HepG2 (cell line): ENCODE data around the gene IL1RL2. TPM values are rescaled to one million over a fixed set of nuclear protein-coding genes. Genes with fewer than 3 reads are reported as not detected.
A peak's percentile ranks its signal among the peaks of the same experiment; 100 is the strongest.

Experiments used
- ATAC-seq: fragments of 200-7000 bp; cut with Tn5 transposase; 3 replicates; pipeline ENCODE4 v1.9.1; 2020; ENCODE audit warnings: mild to moderate bottlenecking, moderate library complexity
- BruUV-seq: library from RNA; stranded (reverse); fragments of 400-500 nt; replicated peaks from 2 replicates; lab custom pipeline; 2021; lab: Mats Ljungman, UMichigan
- CTCF ChIA-PET: fragments of 300-600 bp; formaldehyde crosslinking; extraction: SDS; loops from one replicate; lab custom pipeline; 2021; ENCODE audit warnings: low total read pairs, inconsistent platforms, low intra/inter-chr PET ratio; lab: Yijun Ruan, JAX
- POLR2A ChIA-PET: fragments of 350-600 bp; sonication (Branson Sonifier 250); formaldehyde crosslinking; loops from one replicate; lab custom pipeline; 2020; ENCODE audit warnings: antibody characterized with exemption, inconsistent platforms; lab: Yijun Ruan, JAX
- DNase-seq: peaks from one replicate; pipeline ENCODE4 v3.0.0-alpha.2; 2015; ENCODE audit warnings: low spot score
- FAIRE-seq: peaks from 3 replicates; lab custom pipeline; 2011; peaks lifted over from hg19 to GRCh38; lab: Jason Lieb, UNC
- H2AFZ ChIP-seq: one replicate; pipeline ENCODE4 v1.6.1; 2011; ENCODE audit warnings: low read length, inconsistent platforms
- H3K27ac ChIP-seq: fragments of 300-600 bp; 3 replicates; pipeline ENCODE4 v1.8.0; 2011; ENCODE audit warnings: mixed run types, mild to moderate bottlenecking, mixed read lengths, low read length, inconsistent platforms; ENCODE audit not compliant: insufficient read depth; ENCODE audit errors: extremely low read length
- H3K27me3 ChIP-seq, 2 experiments: fragments of 200-600 bp in 1 of 2; 2 replicates in 1 of 2; 3 replicates in 1 of 2; pipeline versions ENCODE4 v1.6.0 to v1.8.0; 2011; ENCODE audit warnings: low read length in 2 of 2, mild to moderate bottlenecking in 2 of 2, moderate library complexity in 2 of 2, inconsistent platforms in 1 of 2; ENCODE audit not compliant: insufficient read depth in 2 of 2, control insufficient read depth in 1 of 2
- H3K36me3 ChIP-seq, 2 experiments: fragments of 200-600 bp in 1 of 2; replicated peaks in 1 of 2; 2 replicates in 1 of 2; 3 replicates in 1 of 2; pipeline versions ENCODE4 v1.5.1 to v1.8.0; 2011; ENCODE audit warnings: low read length in 2 of 2, inconsistent platforms in 1 of 2; ENCODE audit not compliant: insufficient read depth in 2 of 2, control insufficient read depth in 1 of 2
- H3K4me1 ChIP-seq: 2 replicates; pipeline ENCODE4 v1.5.1; 2012; ENCODE audit warnings: low read length, inconsistent platforms; ENCODE audit not compliant: insufficient read depth
- H3K4me2 ChIP-seq: 2 replicates; pipeline ENCODE4 v1.6.0; 2011; ENCODE audit warnings: low read depth, low read length, inconsistent platforms
- H3K4me3 ChIP-seq, 3 experiments: fragments of 200-600 bp in 1 of 3; sonication (generic), shearing (Covaris generic) in 1 of 3; replicated peaks in 1 of 3; 2 replicates each; pipeline ENCODE4 v1.5.1; 2011 to 2016; ENCODE audit warnings: low read length in 3 of 3, inconsistent platforms in 2 of 3, low read depth in 2 of 3, mild to moderate bottlenecking in 2 of 3, control low read depth in 1 of 3, mixed read lengths in 1 of 3; ENCODE audit not compliant: insufficient read depth in 1 of 3
- H3K79me2 ChIP-seq: one replicate; pipeline ENCODE4 v1.6.1; 2011; ENCODE audit warnings: low read length, inconsistent platforms; ENCODE audit not compliant: insufficient read depth
- H3K9ac ChIP-seq: 2 replicates; pipeline ENCODE4 v1.6.0; 2011; ENCODE audit warnings: mild to moderate bottlenecking, low read depth, low read length, inconsistent platforms; ENCODE audit not compliant: insufficient read depth
- H3K9me3 ChIP-seq: 2 replicates; pipeline ENCODE4 v1.5.1; 2012; ENCODE audit warnings: mild to moderate bottlenecking, low read length
- H4K20me1 ChIP-seq: 2 replicates; pipeline ENCODE4 v1.6.0; 2011; ENCODE audit warnings: inconsistent platforms, mild to moderate bottlenecking, low read length, moderate library complexity; ENCODE audit not compliant: insufficient read depth
- GABPB1 ChIP-seq: IDR thresholded peaks from 2 replicates; pipeline ENCODE4 v1.6.1; 2016; ENCODE audit warnings: mild to moderate bottlenecking, missing genetic modification reagents, moderate library complexity, missing compliant biosample characterization
- KAT7 ChIP-seq: IDR thresholded peaks from 2 replicates; pipeline ENCODE4 v1.6.1; 2018; ENCODE audit warnings: borderline replicate concordance, missing compliant biosample characterization
- MATR3 ChIP-seq: sonication (generic); formaldehyde crosslinking; IDR thresholded peaks from 2 replicates; pipeline ENCODE4 v1.4.0; 2020; ENCODE audit warnings: missing genetic modification reagents
- MIER3 ChIP-seq: IDR thresholded peaks from 2 replicates; pipeline ENCODE4 v1.6.1; 2016; ENCODE audit warnings: missing compliant biosample characterization, borderline replicate concordance
- SIN3A ChIP-seq: IDR thresholded peaks from 2 replicates; pipeline ENCODE4 v1.6.1; 2011; ENCODE audit warnings: low read depth, mild to moderate bottlenecking, control low read depth, low read length, borderline replicate concordance
- SP1 ChIP-seq, 2 experiments: fragments of 450-650 bp in 1 of 2; sonication (generic) in 1 of 2; formaldehyde crosslinking in 1 of 2; IDR thresholded peaks; 2 replicates each; pipeline versions ENCODE4 v1.4.0 to v1.6.1; 2016 to 2020; ENCODE audit warnings: missing genetic modification reagents in 1 of 2
- ZBTB7A ChIP-seq: sonication (generic); formaldehyde crosslinking; IDR thresholded peaks from 2 replicates; pipeline ENCODE4 v1.8.0; 2022; ENCODE audit warnings: mild to moderate bottlenecking, missing genetic modification reagents
- ZKSCAN8 ChIP-seq: IDR thresholded peaks from 2 replicates; pipeline ENCODE4 v1.6.1; 2016; ENCODE audit warnings: borderline replicate concordance, missing genetic modification reagents, missing compliant biosample characterization
- ZNF253 ChIP-seq: sonication (generic); formaldehyde crosslinking; IDR thresholded peaks from 2 replicates; pipeline ENCODE4 v1.8.0; 2022; ENCODE audit warnings: mild to moderate bottlenecking, missing genetic modification reagents, borderline replicate concordance
- ZNF652 ChIP-seq: IDR thresholded peaks from 2 replicates; pipeline ENCODE4 v1.6.1; 2016; ENCODE audit warnings: low read depth, borderline replicate concordance
- ZNF790 ChIP-seq: sonication (generic); formaldehyde crosslinking; IDR thresholded peaks from 2 replicates; pipeline ENCODE4 v1.8.0; 2022; ENCODE audit warnings: missing genetic modification reagents, mild to moderate bottlenecking, borderline replicate concordance
- WGBS: methylation state at CpG from one replicate; pipeline ENCODE4 v1.1.6; 2017; ENCODE audit warnings: low lambda C conversion rate; 5-methylcytosine and 5-hydroxymethylcytosine counted together
- in situ Hi-C: cut with HindIII; loops from 2 replicates; pipeline ENCODE4 v1.10.0; 2017; ENCODE audit warnings: low pct_unique_long_range_greater_than_20kb; ENCODE audit not compliant: extremely low pct_ligation_motif_present
- intact Hi-C: fragments of 100-400 bp; cut with micrococcal nuclease; formaldehyde crosslinking; loops from one replicate; pipeline ENCODE4 v1.10.0; 2022; ENCODE audit not compliant: unreplicated experiment
- polyA plus RNA-seq, 8 experiments: library from polyadenylated mRNA; depleted of rRNA in 3 of 8; stranded (reverse) in 7 of 8; unstranded in 1 of 8; fragments of >200 nt; fragmentation: Illumina TruSeq in 4 of 8; extraction: Trizol in 4 of 8; gene quantifications; 2 replicates each; pipeline versions ENCODE4 v1.2.1 to v1.2.3, GENCODE V29; 2011 to 2016; ENCODE audit warnings: low read depth in 4 of 8, missing spikeins in 1 of 8, mixed read lengths in 1 of 8; ENCODE audit not compliant: insufficient read depth in 1 of 8
- total RNA-seq, 5 experiments: library from RNA; depleted of rRNA; stranded (reverse); fragments of >200 nt; fragmentation: Illumina TruSeq; extraction: Trizol; gene quantifications; 2 replicates each; pipeline ENCODE4 v1.2.3, GENCODE V29; 2016; ENCODE audit warnings: low read depth in 1 of 5
- TF ChIP-seq, protein P1 (sequence below): sonication (generic); formaldehyde crosslinking; IDR thresholded peaks from 2 replicates; pipeline ENCODE4 v1.4.0; 2020; ENCODE audit warnings: mild to moderate bottlenecking, missing genetic modification reagents
- TF ChIP-seq, protein P2 (sequence below): sonication (generic); formaldehyde crosslinking; IDR thresholded peaks from 2 replicates; pipeline ENCODE4 v1.8.0; 2022; ENCODE audit warnings: missing genetic modification reagents, mild to moderate bottlenecking, inconsistent platforms, borderline replicate concordance
- TF ChIP-seq, protein P3 (sequence below): sonication (generic); formaldehyde crosslinking; IDR thresholded peaks from 2 replicates; pipeline ENCODE4 v1.4.0; 2020; ENCODE audit warnings: missing genetic modification reagents

Gene IL1RL2
- total and polyA plus RNA-seq, 2 of the 13 experiments (the other 11 are each of a cell fraction or from before 2014, with no cell fraction given): 0.03 TPM; not detected in 1

DNA sequence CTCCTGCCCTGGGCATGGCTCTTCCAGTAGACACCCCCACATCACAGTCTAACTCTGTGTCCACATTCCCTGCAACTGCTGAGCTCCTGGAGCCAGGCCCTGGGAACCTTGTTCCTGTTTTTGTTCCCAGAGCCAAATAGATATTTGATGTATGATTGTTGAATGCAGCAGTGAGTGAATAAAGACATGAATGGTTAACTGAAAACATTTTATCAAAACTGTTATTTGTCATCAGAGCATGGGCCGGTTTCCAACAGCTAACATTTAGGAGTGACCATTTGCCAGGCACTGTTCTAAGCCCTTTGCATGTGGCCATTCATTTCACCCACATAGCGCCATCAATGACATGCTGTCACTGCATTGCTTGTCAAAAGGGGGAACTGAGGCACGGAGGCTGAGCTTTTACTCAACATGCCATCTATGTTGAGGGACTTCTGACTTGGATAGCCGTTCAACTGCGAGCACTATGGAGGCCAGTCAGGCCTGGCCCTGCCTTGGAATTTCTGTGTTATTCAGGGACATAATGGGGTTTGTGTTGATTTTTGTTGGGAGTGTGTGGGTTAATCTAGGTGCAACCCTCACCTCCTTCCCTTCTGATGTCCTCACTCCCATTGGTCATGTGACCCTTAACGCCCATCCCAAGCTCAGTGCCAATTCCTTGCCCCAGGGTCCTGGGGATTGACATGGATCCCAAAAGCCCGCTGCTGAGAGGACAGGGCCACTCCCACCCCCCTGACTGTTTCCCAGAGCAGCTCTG is 31.7 kb upstream of the IL1RL2 start (continued):
- TF ChIP-seq ZNF253 (CRISPR knock-in tag) (no peak), SIN3A (no peak), ZNF652 (CRISPR knock-in tag) (peak; percentile 82), ZBTB7A (CRISPR knock-in tag) (no peak; the same call in 1 of the 2 replicates)

DNA sequence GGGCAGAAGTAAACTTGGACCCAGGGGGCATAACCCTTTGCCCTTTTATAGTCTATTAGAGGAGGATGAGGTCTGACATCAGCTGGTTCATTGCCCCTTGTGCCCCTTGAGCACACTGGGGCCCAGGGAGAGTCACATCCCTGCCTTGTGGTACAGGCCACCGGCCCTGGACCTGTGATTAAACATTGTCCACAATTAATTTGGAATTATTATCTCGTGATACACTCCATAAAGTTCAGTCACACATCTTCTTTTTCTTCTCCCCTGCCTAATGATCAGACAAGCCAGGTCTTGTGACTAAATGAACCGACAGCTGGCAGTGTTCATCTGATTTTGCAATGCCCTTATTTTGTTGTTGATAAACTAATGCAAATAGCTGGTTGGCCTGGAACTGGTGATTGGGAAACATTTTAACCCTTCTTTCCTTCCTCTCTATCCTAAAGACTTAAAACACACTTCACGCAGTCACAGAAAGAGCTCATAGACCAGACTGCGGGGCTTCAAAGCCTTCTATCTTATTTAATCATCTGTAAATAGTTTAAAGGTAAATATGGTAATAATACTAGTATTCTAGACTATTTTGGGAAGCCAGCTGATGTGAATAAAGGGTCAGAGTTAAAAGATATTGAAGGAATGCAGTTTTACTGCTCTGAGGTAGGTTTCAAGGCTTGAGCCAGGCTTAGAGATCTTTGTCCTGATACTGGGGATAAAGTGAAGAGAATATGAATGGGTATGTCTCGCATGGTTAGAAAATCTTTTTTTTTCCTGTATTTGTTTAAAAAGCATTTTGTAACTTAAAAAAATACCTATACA is 30.9 kb upstream of the IL1RL2 start:
- 1% methylated on average over 6 of the region's 6 CpGs for WGBS
- Histone ChIP-seq H3K9me3 (no peaks in the 10 kb centered on the region), H3K4me1 (peaks cover 83% of the 10 kb centered on the region), H3K4me2 (peak overlapping the region; percentile 59), H3K79me2 (peaks cover 44% of the 10 kb centered on the region), H3K36me3 (peaks cover 24 to 70% of the 10 kb centered on the region in 2 experiments), H3K27me3 (no peaks in the 10 kb centered on the region), H4K20me1 (no peaks in the 10 kb centered on the region), H3K9ac (peak overlapping the region; percentile 45), H2AFZ (no peak overlapping the region), H3K4me3 (peak overlapping the region in 1 of 3 experiments; percentile 21; a peak in 2 of 6 replicates), H3K27ac (peak overlapping the region; percentile 80)
- FAIRE-seq (peak; percentile 100), DNase-seq (peak; percentile 100), ATAC-seq (peak; percentile 91)
- CTCF ChIA-PET: interaction anchor here (0.8 kb wide), 1 partner anchor 125 kb away, joined by 3 read pairs; no protein-coding TSS in a partner anchor
- no TSS peak for BruUV-seq
- intact Hi-C loops (loop anchor here (1.0 to 2.0 kb wide), 5 partner anchors 14 to 135 kb away; partner anchors contain the start of gene IL1R1), in situ Hi-C loops (loop anchor here (5.0 kb wide), 1 partner anchor 134 kb away; no protein-coding TSS in a partner anchor)
- POLR2A ChIA-PET: interaction anchor here (0.6 to 6.7 kb wide), 27 partner anchors 8 to 847 kb away, joined by 3 to 128 read pairs (median 6); partner anchors contain the start of gene IL1R1
- TF ChIP-seq, protein P1, sequence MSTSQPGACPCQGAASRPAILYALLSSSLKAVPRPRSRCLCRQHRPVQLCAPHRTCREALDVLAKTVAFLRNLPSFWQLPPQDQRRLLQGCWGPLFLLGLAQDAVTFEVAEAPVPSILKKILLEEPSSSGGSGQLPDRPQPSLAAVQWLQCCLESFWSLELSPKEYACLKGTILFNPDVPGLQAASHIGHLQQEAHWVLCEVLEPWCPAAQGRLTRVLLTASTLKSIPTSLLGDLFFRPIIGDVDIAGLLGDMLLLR: no peak
- TF ChIP-seq KAT7 (no peak), ZNF790 (CRISPR knock-in tag) (no peak), MATR3 (CRISPR knock-in tag) (no peak), ZKSCAN8 (CRISPR knock-in tag) (peak; percentile 90), GABPB1 (CRISPR knock-in tag) (no peak; the same call in 1 of the 2 replicates), MIER3 (CRISPR knock-in tag) (peak; percentile 75; the same call in 1 of the 2 replicates), SP1 (IDR thresholded peaks at IDR 0.05) (no peak), SP1 (CRISPR knock-in tag; IDR thresholded peaks at IDR 0.05) (no peak)
- TF ChIP-seq, protein P2, sequence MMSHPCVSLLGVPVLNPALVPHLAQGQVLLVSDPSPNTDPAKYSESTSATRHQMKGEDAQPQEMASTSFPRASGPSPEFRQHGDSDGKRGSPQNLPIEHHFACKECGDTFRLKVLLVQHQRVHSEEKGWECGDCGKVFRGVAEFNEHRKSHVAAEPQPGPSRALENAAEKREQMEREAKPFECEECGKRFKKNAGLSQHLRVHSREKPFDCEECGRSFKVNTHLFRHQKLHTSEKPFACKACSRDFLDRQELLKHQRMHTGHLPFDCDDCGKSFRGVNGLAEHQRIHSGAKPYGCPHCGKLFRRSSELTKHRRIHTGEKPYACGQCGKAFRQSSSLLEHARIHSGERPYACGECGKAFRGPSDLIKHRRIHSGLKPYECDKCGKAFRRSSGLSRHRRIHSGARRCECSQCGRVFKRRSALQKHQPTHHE (CRISPR knock-in tag): no peak
- TF ChIP-seq, protein P3, sequence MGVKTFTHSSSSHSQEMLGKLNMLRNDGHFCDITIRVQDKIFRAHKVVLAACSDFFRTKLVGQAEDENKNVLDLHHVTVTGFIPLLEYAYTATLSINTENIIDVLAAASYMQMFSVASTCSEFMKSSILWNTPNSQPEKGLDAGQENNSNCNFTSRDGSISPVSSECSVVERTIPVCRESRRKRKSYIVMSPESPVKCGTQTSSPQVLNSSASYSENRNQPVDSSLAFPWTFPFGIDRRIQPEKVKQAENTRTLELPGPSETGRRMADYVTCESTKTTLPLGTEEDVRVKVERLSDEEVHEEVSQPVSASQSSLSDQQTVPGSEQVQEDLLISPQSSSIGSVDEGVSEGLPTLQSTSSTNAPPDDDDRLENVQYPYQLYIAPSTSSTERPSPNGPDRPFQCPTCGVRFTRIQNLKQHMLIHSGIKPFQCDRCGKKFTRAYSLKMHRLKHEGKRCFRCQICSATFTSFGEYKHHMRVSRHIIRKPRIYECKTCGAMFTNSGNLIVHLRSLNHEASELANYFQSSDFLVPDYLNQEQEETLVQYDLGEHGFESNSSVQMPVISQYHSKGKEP (CRISPR knock-in tag): no peak
